ENCODE data around the gene RNF8. TPM values are rescaled to one million over a fixed set of nuclear protein-coding genes. Genes with fewer than 3 reads are reported as not detected.

Gene RNF8
- total and polyA plus RNA-seq, 10 of the 15 experiments (the other 5 are each of a cell fraction or from before 2014, with no cell fraction given) = 7.8 to 30.2 (median 23.3) TPM

DNA sequence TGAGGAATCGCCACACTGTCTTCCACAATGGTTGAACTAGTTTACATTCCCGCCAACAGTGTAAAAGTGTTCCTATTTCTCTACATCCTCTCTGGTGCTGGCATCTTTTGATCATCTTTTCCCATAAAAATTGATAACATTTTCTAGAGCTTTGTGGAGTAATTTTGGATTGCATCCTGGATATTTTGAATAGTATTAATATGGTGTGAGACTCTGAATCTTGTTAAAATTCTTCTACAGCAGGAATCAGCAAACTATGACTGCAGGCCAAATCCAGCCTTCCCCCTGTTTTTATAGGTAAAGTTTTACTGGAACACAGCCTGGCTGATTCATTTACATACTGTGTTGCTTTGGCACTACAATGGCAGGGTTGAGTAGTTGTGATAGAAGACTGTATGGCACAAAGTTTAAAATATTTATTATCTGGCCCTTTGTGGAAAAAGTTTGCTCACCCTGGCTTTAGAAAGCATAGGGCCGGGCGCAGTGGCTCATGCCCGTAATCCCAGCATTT is 15.0 kb upstream of the RNF8 start:
- ChIA-PET CTCF (interaction anchor here (1.0 kb wide), 1 partner anchor 13 kb away, joined by 3 read pairs; no protein-coding TSS in a partner anchor), RAD21 (ENCODE audit: unreplicated experiment) (no interaction called here), POLR2A (no interaction called here), SMC1A (ENCODE audit: uncharacterized antibody, unreplicated experiment) (no interaction called here)
- no peak for DNase-seq (ENCODE audit: low read depth, low spot score)
- Histone ChIP-seq H3K79me2 (ENCODE audit: control insufficient read depth, insufficient read depth, low read length) (no peaks in the 10 kb centered on the region), H3K4me2 (ENCODE audit: control insufficient read depth, insufficient read depth) (no peak overlapping the region), H3K4me1 (ENCODE audit: control insufficient read depth, insufficient read depth, low read length) (no peaks in the 10 kb centered on the region), H3K36me3 (ENCODE audit: control insufficient read depth in 2 of 2, insufficient read depth in 2 of 2, low read length in 1 of 2) (no peaks in the 10 kb centered on the region; a peak in 1 of 4 replicates), H4K20me1 (ENCODE audit: control insufficient read depth, insufficient read depth) (no peaks in the 10 kb centered on the region), H3K27ac (ENCODE audit: control insufficient read depth, insufficient read depth) (no peak overlapping the region), H3K27me3 (replicated peaks in 1 of 2; ENCODE audit: control insufficient read depth in 2 of 2, insufficient read depth in 2 of 2, low read length in 1 of 2) (no peaks in the 10 kb centered on the region), H3K4me3 (no peak overlapping the region), H3K9ac (ENCODE audit: control insufficient read depth, insufficient read depth, low read length) (no peak overlapping the region), H2AFZ (ENCODE audit: control insufficient read depth, low read depth, low read length) (no peak overlapping the region), H3K9me3 (replicated peaks; ENCODE audit: control insufficient read depth, insufficient read depth, low read length) (no peaks in the 10 kb centered on the region)
- TF ChIP-seq, protein P1, sequence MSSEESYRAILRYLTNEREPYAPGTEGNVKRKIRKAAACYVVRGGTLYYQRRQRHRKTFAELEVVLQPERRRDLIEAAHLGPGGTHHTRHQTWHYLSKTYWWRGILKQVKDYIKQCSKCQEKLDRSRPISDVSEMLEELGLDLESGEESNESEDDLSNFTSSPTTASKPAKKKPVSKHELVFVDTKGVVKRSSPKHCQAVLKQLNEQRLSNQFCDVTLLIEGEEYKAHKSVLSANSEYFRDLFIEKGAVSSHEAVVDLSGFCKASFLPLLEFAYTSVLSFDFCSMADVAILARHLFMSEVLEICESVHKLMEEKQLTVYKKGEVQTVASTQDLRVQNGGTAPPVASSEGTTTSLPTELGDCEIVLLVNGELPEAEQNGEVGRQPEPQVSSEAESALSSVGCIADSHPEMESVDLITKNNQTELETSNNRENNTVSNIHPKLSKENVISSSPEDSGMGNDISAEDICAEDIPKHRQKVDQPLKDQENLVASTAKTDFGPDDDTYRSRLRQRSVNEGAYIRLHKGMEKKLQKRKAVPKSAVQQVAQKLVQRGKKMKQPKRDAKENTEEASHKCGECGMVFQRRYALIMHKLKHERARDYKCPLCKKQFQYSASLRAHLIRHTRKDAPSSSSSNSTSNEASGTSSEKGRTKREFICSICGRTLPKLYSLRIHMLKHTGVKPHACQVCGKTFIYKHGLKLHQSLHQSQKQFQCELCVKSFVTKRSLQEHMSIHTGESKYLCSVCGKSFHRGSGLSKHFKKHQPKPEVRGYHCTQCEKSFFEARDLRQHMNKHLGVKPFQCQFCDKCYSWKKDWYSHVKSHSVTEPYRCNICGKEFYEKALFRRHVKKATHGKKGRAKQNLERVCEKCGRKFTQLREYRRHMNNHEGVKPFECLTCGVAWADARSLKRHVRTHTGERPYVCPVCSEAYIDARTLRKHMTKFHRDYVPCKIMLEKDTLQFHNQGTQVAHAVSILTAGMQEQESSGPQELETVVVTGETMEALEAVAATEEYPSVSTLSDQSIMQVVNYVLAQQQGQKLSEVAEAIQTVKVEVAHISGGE (CRISPR knock-in tag; IDR thresholded peaks at IDR 0.05) = no peak
- TF ChIP-seq SRF (IDR thresholded peaks at IDR 0.05; ENCODE audit: low read depth in 2 of 2, low read length in 2 of 2) = no peak
- TF ChIP-seq ESRRA (IDR thresholded peaks at IDR 0.05; ENCODE audit: low read length) = no peak
- no peak for TF ChIP-seq FOS (IDR thresholded peaks at IDR 0.05; ENCODE audit: borderline replicate concordance, extremely low read depth, insufficient read length)
- 95% methylated on average over 5 of the region's 5 CpGs for WGBS (ENCODE audit: insufficient coverage, insufficient replicate concordance, low lambda C conversion rate, missing lambda C conversion rate)
- in situ Hi-C loops (cut with MboI) (no loop called here), intact Hi-C loops (cut with micrococcal nuclease; ENCODE audit: unreplicated experiment) (no loop called here)
- ATAC-seq = no peak
- no TSS peak for BruUV-seq (replicated peaks)
- no peak for FAIRE-seq

Measured in GM12878 (cell line).